Testis (tissue), 3 donors: Measurements from ENCODE around the gene WDR49. TPM values are rescaled to one million over a fixed set of nuclear protein-coding genes. Genes with fewer than 3 reads are reported as not detected.

Experiments used
- DNase-seq: peaks from one replicate; pipeline ENCODE4 v3.0.0-alpha.2; 2019
- H3K27ac ChIP-seq, 2 donors: fragments of 200-600 bp; sonication (generic); one replicate each; pipeline ENCODE4 v1.5.1; 2019
- H3K27me3 ChIP-seq: fragments of 200-600 bp; sonication (generic); one replicate; pipeline ENCODE4 v1.5.1; 2019
- H3K36me3 ChIP-seq: fragments of 200-600 bp; sonication (generic); one replicate; pipeline ENCODE4 v1.5.1; 2017; ENCODE audit warnings: low read depth; ENCODE audit errors: missing control alignments
- H3K4me1 ChIP-seq: fragments of 200-600 bp; sonication (generic); one replicate; pipeline ENCODE4 v1.5.1; 2019
- H3K4me3 ChIP-seq, 2 donors: fragments of 200-600 bp; sonication (generic); one replicate each; pipeline ENCODE4 v1.5.1; 2017 to 2019
- H3K9me3 ChIP-seq: fragments of 200-600 bp; sonication (generic); one replicate; pipeline ENCODE4 v1.5.1; 2017
- CTCF ChIP-seq, 3 experiments: fragments of 450-650 bp in 2 of 3; fragments of 200-600 bp in 1 of 3; sonication (generic) in 1 of 3; IDR thresholded peaks; one replicate each; pipeline ENCODE4 v1.5.1; 2016 to 2019; ENCODE audit warnings: antibody characterized with exemption in 3 of 3, mild to moderate bottlenecking in 2 of 3, moderate library complexity in 1 of 3
- POLR2A ChIP-seq: fragments of 450-650 bp; IDR thresholded peaks from one replicate; pipeline ENCODE4 v1.6.1; 2017; ENCODE audit warnings: antibody characterized with exemption, mild to moderate bottlenecking, moderate library complexity
- WGBS, 2 donors: methylation state at CpG; one replicate each; pipeline ENCODE4 v1.1.5; 2018; 5-methylcytosine and 5-hydroxymethylcytosine counted together
- intact Hi-C: fragments of 100-400 bp; cut with DNase I; formaldehyde crosslinking; loops from one replicate; pipeline ENCODE4 v1.15.1; 2023; ENCODE audit warnings: low total_unique reads
- polyA plus RNA-seq: library from polyadenylated mRNA; stranded (reverse); fragments of 350-450 nt; fragmentation: Illumina TruSeq; extraction: RNeasy Lipid Tissue Mini Kit (QIAGEN cat#74804); gene quantifications from one replicate; pipeline ENCODE4 v1.2.3, GENCODE V29; 2014; ENCODE audit warnings: low read depth, low replicate concordance; ENCODE audit not compliant: insufficient read depth
- total RNA-seq, 2 donors: library from RNA; depleted of rRNA; stranded (reverse); fragments of >200 nt; gene quantifications; one replicate each; pipeline ENCODE4 v1.2.3, GENCODE V29; 2016

Gene WDR49
- total and polyA plus RNA-seq, 3 donors from 2014 or later = 0.55 to 0.93 (median 0.83) TPM

GRCh38 chr3:167483708-167484475 lies 169.8 kb downstream of the WDR49 start:
- no peak for DNase-seq
- TF ChIP-seq POLR2A (no peak), CTCF (IDR thresholded peaks at IDR 0.05) (no peak)
- no peak overlapping the region for H3K27ac ChIP-seq
- WGBS, 2 donors = 90 to 96% methylated on average over 2 of the region's 2 CpGs
- H3K27me3 ChIP-seq = no peaks in the 10 kb centered on the region
- no peaks in the 10 kb centered on the region for H3K9me3 ChIP-seq
- no peaks in the 10 kb centered on the region for H3K4me1 ChIP-seq
- no peaks in the 10 kb centered on the region for H3K36me3 ChIP-seq
- intact Hi-C loops = no loop called here
- no peak overlapping the region for H3K4me3 ChIP-seq

- intact Hi-C loops = no loop called here
- no peaks in the 10 kb centered on the region for H3K4me1 ChIP-seq
- DNase-seq = no peak
- TF ChIP-seq CTCF (IDR thresholded peaks at IDR 0.05) = no peak
- no peaks in the 10 kb centered on the region for H3K36me3 ChIP-seq
- no peaks in the 10 kb centered on the region for H3K9me3 ChIP-seq
- H3K27ac ChIP-seq = no peak overlapping the region
- no peaks in the 10 kb centered on the region for H3K27me3 ChIP-seq
- H3K4me3 ChIP-seq = no peak overlapping the region
Observed at GRCh38 chr3:167481164-167481563, 172.6 kb downstream of the WDR49 start.

- Histone ChIP-seq H3K36me3 (no peaks in the 10 kb centered on the region), H3K27ac (no peak overlapping the region), H3K9me3 (no peaks in the 10 kb centered on the region), H3K27me3 (no peaks in the 10 kb centered on the region), H3K4me1 (no peaks in the 10 kb centered on the region), H3K4me3 (no peak overlapping the region)
- intact Hi-C loops = no loop called here
- no peak for DNase-seq
- TF ChIP-seq POLR2A = no peak
- no peak for TF ChIP-seq CTCF (IDR thresholded peaks at IDR 0.05)
- 85 to 92% methylated on average over 2 of the region's 2 CpGs for WGBS, 2 donors
Observed at GRCh38 chr3:167480748-167481147, 173.0 kb downstream of the WDR49 start.

GRCh38 chr3:167473863-167474262 lies 179.9 kb downstream of the WDR49 start, which contains the start of gene SERPINI2:
TSS of gene SERPINI2 (minus strand) at chr3:167474042. CDS start at chr3:167471834, 2,208 bp downstream.
- Histone ChIP-seq H3K9me3 (no peaks in the 10 kb centered on the region), H3K27ac (no peak within 1 kb of the TSS), H3K4me3 (no peak within 1 kb of the TSS), H3K27me3 (no peaks in the 10 kb centered on the region), H3K36me3 (no peaks in the 10 kb centered on the region), H3K4me1 (no peaks in the 10 kb centered on the region)
- DNase-seq = no peak
- 61 to 64% methylated on average over 4 of the region's 4 CpGs for WGBS, 2 donors
- intact Hi-C loops = no loop called here
- no peak for TF ChIP-seq CTCF (IDR thresholded peaks at IDR 0.05)

- intact Hi-C loops = no loop called here
- no peak overlapping the region for H3K27ac ChIP-seq
- no peak overlapping the region for H3K4me3 ChIP-seq
- no peaks in the 10 kb centered on the region for H3K4me1 ChIP-seq
- WGBS, 2 donors = 36 to 41% methylated on average over 3 of the region's 3 CpGs
- DNase-seq = no peak
- no peaks in the 10 kb centered on the region for H3K9me3 ChIP-seq
- no peaks in the 10 kb centered on the region for H3K27me3 ChIP-seq
- H3K36me3 ChIP-seq = no peaks in the 10 kb centered on the region
- TF ChIP-seq CTCF (IDR thresholded peaks at IDR 0.05) (no peak), POLR2A (no peak)
Observed at GRCh38 chr3:167469381-167469780, 184.4 kb downstream of the WDR49 start.
